ENCODE results near the gene CHEK2.
"Not testable (repeated sequence)": the region's sequence is repeated elsewhere in the genome, so short reads cannot be mapped to it uniquely, and the experiment has no call there.

The CHEK2 gene

GRCh38 chr22:28741785-28742561 lies at the start of gene CHEK2, which contains the start of gene HSCB:
TSS of gene CHEK2 (minus strand) at chr22:28741820. CDS start at chr22:28734721, 7,099 bp downstream.
TSS of gene HSCB (plus strand) at chr22:28742039. CDS start at chr22:28742096, 57 bp downstream.
- DNase-seq: peak; percentile 99

- no peak for DNase-seq
Observed at GRCh38 chr22:28791124-28791523, 49.5 kb upstream of the CHEK2 start.

- DNase-seq: no peak
Observed at GRCh38 chr22:28788601-28789000, 47.0 kb upstream of the CHEK2 start.

- no peak for DNase-seq
Observed at GRCh38 chr22:28783786-28784671, 42.4 kb upstream of the CHEK2 start.

- no peak for DNase-seq
Observed at GRCh38 chr22:28780296-28780695, 38.7 kb upstream of the CHEK2 start.

- DNase-seq: no peak
Observed at GRCh38 chr22:28779833-28780232, 38.2 kb upstream of the CHEK2 start.

- DNase-seq: no peak
Observed at GRCh38 chr22:28774378-28774777, 32.8 kb upstream of the CHEK2 start.

GRCh38 chr22:28773461-28773867 lies 31.8 kb upstream of the CHEK2 start:
- no peak for DNase-seq

GRCh38 chr22:28772633-28773460 lies 31.2 kb upstream of the CHEK2 start, which contains the start of gene CCDC117:
TSS of gene CCDC117 (plus strand) at chr22:28772695. CDS start at chr22:28772850, 155 bp downstream.
- peak; percentile 94 for DNase-seq

GRCh38 chr22:28771195-28771791 lies 29.7 kb upstream of the CHEK2 start:
- no peak for DNase-seq

GRCh38 chr22:28769394-28770085 lies 27.9 kb upstream of the CHEK2 start:
- DNase-seq: no peak

- DNase-seq: no peak
Observed at GRCh38 chr22:28768701-28769393, 27.2 kb upstream of the CHEK2 start.

GRCh38 chr22:28766628-28767027 lies 25.0 kb upstream of the CHEK2 start:
- no peak for DNase-seq

- not testable (repeated sequence) for DNase-seq
Observed at GRCh38 chr22:28762000-28762399, 20.4 kb upstream of the CHEK2 start.

- no peak for DNase-seq
Observed at GRCh38 chr22:28761449-28761755, 19.8 kb upstream of the CHEK2 start.

GRCh38 chr22:28759861-28760560 lies 18.4 kb upstream of the CHEK2 start:
- no peak for DNase-seq

- not testable (repeated sequence) for DNase-seq
Observed at GRCh38 chr22:28754512-28754911, 12.9 kb upstream of the CHEK2 start.

- peak; percentile 80 for DNase-seq
Observed at GRCh38 chr22:28750471-28750881, 8.9 kb upstream of the CHEK2 start.

- no peak for DNase-seq
Observed at GRCh38 chr22:28743852-28744251, 2.2 kb upstream of the CHEK2 start.

- DNase-seq: no peak
Observed at GRCh38 chr22:28742562-28742962, 942 bp upstream of the CHEK2 start.

All from fibroblast of skin of right quadriceps (primary cell).